GM23338 (cell line): ENCODE measurements around the gene PSEN2. TPM values are rescaled to one million over a fixed set of nuclear protein-coding genes. Genes with fewer than 3 reads are reported as not detected.

Source experiments
- ATAC-seq: fragments of 200-7000 bp; cut with Tn5 transposase; 3 replicates; pipeline ENCODE4 v1.9.1; 2020
- DNase-seq: peaks from one replicate; pipeline ENCODE4 v3.0.0-alpha.2; 2015; ENCODE audit warnings: low spot score
- H2AFZ ChIP-seq: fragments of 200-600 bp; sonication (generic); 2 replicates; pipeline ENCODE4 v1.8.0; 2016; ENCODE audit warnings: antibody characterized with exemption, mild to moderate bottlenecking, moderate library complexity
- H3F3A ChIP-seq: fragments of 200-600 bp; sonication (generic); replicated peaks from 2 replicates; pipeline ENCODE4 v1.8.0; 2017; ENCODE audit warnings: antibody characterized with exemption, mixed run types, low read depth
- H3K27ac ChIP-seq: fragments of 200-600 bp; sonication (generic); 2 replicates; pipeline ENCODE4 v1.6.1; 2016; ENCODE audit warnings: low read depth
- H3K27me3 ChIP-seq: fragments of 200-600 bp; sonication (generic); 2 replicates; pipeline ENCODE4 v1.8.0; 2016; ENCODE audit warnings: mild to moderate bottlenecking, mixed run types, moderate library complexity; ENCODE audit not compliant: insufficient read depth
- H3K36me3 ChIP-seq: fragments of 200-600 bp; sonication (generic); 2 replicates; pipeline ENCODE4 v1.8.0; 2016; ENCODE audit warnings: mild to moderate bottlenecking; ENCODE audit not compliant: insufficient read depth
- H3K4me1 ChIP-seq: fragments of 200-600 bp; sonication (generic); 2 replicates; pipeline ENCODE4 v1.8.0; 2016; ENCODE audit warnings: mild to moderate bottlenecking, moderate library complexity; ENCODE audit not compliant: insufficient read depth
- H3K4me2 ChIP-seq: fragments of 200-600 bp; sonication (generic); 2 replicates; pipeline ENCODE4 v1.7.1; 2017; ENCODE audit warnings: mixed run types
- H3K4me3 ChIP-seq: fragments of 200-600 bp; sonication (generic); 2 replicates; pipeline ENCODE4 v1.6.1; 2016; ENCODE audit warnings: mixed run types
- H3K79me2 ChIP-seq: fragments of 200-600 bp; sonication (generic); replicated peaks from 2 replicates; pipeline ENCODE4 v1.8.0; 2017; ENCODE audit warnings: mild to moderate bottlenecking; ENCODE audit not compliant: insufficient read depth
- H3K9me2 ChIP-seq: fragments of 200-600 bp; sonication (generic); 2 replicates; pipeline ENCODE4 v1.8.0; 2017; ENCODE audit not compliant: insufficient read depth
- H4K20me1 ChIP-seq: fragments of 200-600 bp; sonication (generic); replicated peaks from 2 replicates; pipeline ENCODE4 v1.8.0; 2017; ENCODE audit warnings: mild to moderate bottlenecking; ENCODE audit not compliant: insufficient read depth
- H3K27ac Mint-ChIP-seq: 2 replicates; pipeline ENCODE4 v1.8.0; 2020; ENCODE audit warnings: inconsistent platforms, mild to moderate bottlenecking, moderate library complexity, mixed read lengths
- H3K27me3 Mint-ChIP-seq: 3 replicates; pipeline ENCODE4 v1.8.0; 2022; ENCODE audit warnings: low read depth, mild to moderate bottlenecking, moderate library complexity, mixed read lengths, inconsistent platforms; ENCODE audit not compliant: insufficient read depth, poor library complexity
- H3K36me3 Mint-ChIP-seq: 3 replicates; pipeline ENCODE4 v1.8.0; 2021; ENCODE audit warnings: low read depth, mild to moderate bottlenecking, inconsistent platforms, moderate library complexity, mixed read lengths
- H3K4me1 Mint-ChIP-seq: 3 replicates; pipeline ENCODE4 v1.8.0; 2020; ENCODE audit warnings: mild to moderate bottlenecking, inconsistent platforms, mixed read lengths
- H3K4me3 Mint-ChIP-seq: 3 replicates; pipeline ENCODE4 v1.8.0; 2021; ENCODE audit warnings: moderate library complexity, mild to moderate bottlenecking, inconsistent platforms, mixed read lengths
- H3K9me3 Mint-ChIP-seq: 3 replicates; pipeline ENCODE4 v1.8.0; 2020; ENCODE audit warnings: moderate library complexity, mild to moderate bottlenecking, inconsistent platforms, mixed read lengths
- CREB1 ChIP-seq: fragments of 250-450 bp; sonication (Bioruptor Pico); IDR thresholded peaks from 2 replicates; pipeline ENCODE4 v1.5.0; 2020; ENCODE audit warnings: low read depth, mild to moderate bottlenecking, moderate library complexity
- EZH2 ChIP-seq: fragments of 200-600 bp; sonication (generic); IDR thresholded peaks from one replicate; pipeline ENCODE4 v1.8.0; 2017; ENCODE audit warnings: antibody characterized with exemption, mild to moderate bottlenecking, low read depth; ENCODE audit not compliant: unreplicated experiment
- EZH2phosphoT487 ChIP-seq: fragments of 200-600 bp; sonication (generic); IDR thresholded peaks from one replicate; pipeline ENCODE4 v1.8.1; 2018; ENCODE audit warnings: antibody characterized with exemption; ENCODE audit not compliant: unreplicated experiment
- JUNB ChIP-seq: IDR thresholded peaks from one replicate; pipeline ENCODE4 v1.6.1; 2016; ENCODE audit warnings: antibody characterized with exemption; ENCODE audit not compliant: unreplicated experiment
- NANOG ChIP-seq: IDR thresholded peaks from 2 replicates; pipeline ENCODE4 v1.6.1; 2016; ENCODE audit warnings: antibody characterized with exemption, borderline replicate concordance
- POLR2AphosphoS5 ChIP-seq: IDR thresholded peaks from 2 replicates; pipeline ENCODE4 v1.6.1; 2016; ENCODE audit warnings: antibody characterized with exemption, low read depth
- STAT1 ChIP-seq: IDR thresholded peaks from one replicate; pipeline ENCODE4 v1.6.1; 2016; ENCODE audit warnings: antibody characterized with exemption; ENCODE audit not compliant: unreplicated experiment
- ZNF114 ChIP-seq: fragments of 250-450 bp; sonication (Bioruptor Pico); IDR thresholded peaks from 2 replicates; pipeline ENCODE4 v1.5.0; 2020; ENCODE audit warnings: mild to moderate bottlenecking, moderate library complexity
- ZNF331 ChIP-seq: fragments of 250-450 bp; sonication (Bioruptor Pico); IDR thresholded peaks from 2 replicates; pipeline ENCODE4 v1.5.0; 2020; ENCODE audit warnings: low read depth, mild to moderate bottlenecking, moderate library complexity
- polyA plus RNA-seq: library from polyadenylated mRNA; unstranded; fragments of >200 nt; fragmentation: Nextera tagmentation; extraction: Ambion mirVana; gene quantifications from 2 replicates; pipeline ENCODE4 v1.2.1, GENCODE V29; 2016
- total RNA-seq: library from RNA; depleted of rRNA; stranded (reverse); fragments of >200 nt; shearing (Covaris generic); gene quantifications from 2 replicates; pipeline ENCODE4 v1.2.3, GENCODE V29; 2014
- TF ChIP-seq, protein P1 (sequence below): IDR thresholded peaks from 2 replicates; pipeline ENCODE4 v1.6.1; 2016; ENCODE audit warnings: antibody characterized with exemption
- TF ChIP-seq, protein P2 (sequence below), 2 experiments: fragments of 200-600 bp in 1 of 2; sonication (generic) in 1 of 2; conservative IDR thresholded peaks; 2 replicates each; pipeline versions ENCODE4 v1.5.1 to v1.6.1; 2016 to 2017; ENCODE audit warnings: antibody characterized with exemption in 2 of 2, low read depth in 2 of 2, mild to moderate bottlenecking in 2 of 2, moderate library complexity in 1 of 2
- TF ChIP-seq, protein P3 (sequence below): IDR thresholded peaks from one replicate; pipeline ENCODE4 v1.6.1; 2018; ENCODE audit warnings: antibody characterized with exemption; ENCODE audit not compliant: unreplicated experiment
- TF ChIP-seq, protein P4 (sequence below): fragments of 250-450 bp; sonication (Bioruptor Pico); IDR thresholded peaks from 2 replicates; pipeline ENCODE4 v1.5.0; 2020; ENCODE audit warnings: mild to moderate bottlenecking, moderate library complexity

PSEN2 gene
- total and polyA plus RNA-seq, 2 experiments from 2014 or later = 10.0 to 22.1 TPM

DNA sequence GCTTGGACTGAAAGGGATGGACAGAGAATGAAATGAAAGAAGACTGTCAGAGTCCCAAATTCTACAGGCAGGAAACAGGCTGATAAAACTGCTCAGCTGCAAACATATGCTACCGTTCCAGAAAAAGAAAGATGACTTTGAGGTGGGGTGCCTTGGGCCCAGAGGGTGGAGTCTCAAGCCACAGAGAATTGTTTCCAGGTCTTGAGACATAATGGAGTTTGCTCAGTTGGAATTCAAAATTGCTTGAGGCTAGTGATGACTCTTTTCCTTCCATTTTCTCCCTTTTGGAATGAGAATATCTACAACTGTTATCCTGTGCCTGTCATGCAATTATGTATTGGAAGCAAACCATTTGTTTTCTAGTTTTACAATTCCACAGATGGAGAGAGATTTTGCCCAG lies 23.6 kb upstream of the PSEN2 start:
- Mint-ChIP-seq H3K4me1 (peaks cover 20% of the 10 kb centered on the region), H3K4me3 (no peak overlapping the region), H3K27me3 (peaks cover 4% of the 10 kb centered on the region), H3K27ac (no peak overlapping the region), H3K36me3 (no peaks in the 10 kb centered on the region), H3K9me3 (no peaks in the 10 kb centered on the region; the same call in 2 of the 3 replicates)
- Histone ChIP-seq H2AFZ (no peak overlapping the region), H3K4me2 (no peak overlapping the region), H4K20me1 (no peaks in the 10 kb centered on the region), H3K27me3 (no peaks in the 10 kb centered on the region), H3F3A (no peaks in the 10 kb centered on the region), H3K36me3 (no peaks in the 10 kb centered on the region), H3K4me3 (no peak overlapping the region), H3K79me2 (no peaks in the 10 kb centered on the region), H3K27ac (no peak overlapping the region), H3K4me1 (peaks cover 22% of the 10 kb centered on the region), H3K9me2 (no peaks in the 10 kb centered on the region)
- ATAC-seq (no peak), DNase-seq (no peak)
- TF ChIP-seq EZH2phosphoT487 = no peak
- TF ChIP-seq, protein P1, sequence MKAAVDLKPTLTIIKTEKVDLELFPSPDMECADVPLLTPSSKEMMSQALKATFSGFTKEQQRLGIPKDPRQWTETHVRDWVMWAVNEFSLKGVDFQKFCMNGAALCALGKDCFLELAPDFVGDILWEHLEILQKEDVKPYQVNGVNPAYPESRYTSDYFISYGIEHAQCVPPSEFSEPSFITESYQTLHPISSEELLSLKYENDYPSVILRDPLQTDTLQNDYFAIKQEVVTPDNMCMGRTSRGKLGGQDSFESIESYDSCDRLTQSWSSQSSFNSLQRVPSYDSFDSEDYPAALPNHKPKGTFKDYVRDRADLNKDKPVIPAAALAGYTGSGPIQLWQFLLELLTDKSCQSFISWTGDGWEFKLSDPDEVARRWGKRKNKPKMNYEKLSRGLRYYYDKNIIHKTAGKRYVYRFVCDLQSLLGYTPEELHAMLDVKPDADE = no peak
- no peak for TF ChIP-seq ZNF331 (CRISPR knock-in tag)
- TF ChIP-seq STAT1 = no peak
- TF ChIP-seq EZH2 = no peak
- TF ChIP-seq, protein P2, sequence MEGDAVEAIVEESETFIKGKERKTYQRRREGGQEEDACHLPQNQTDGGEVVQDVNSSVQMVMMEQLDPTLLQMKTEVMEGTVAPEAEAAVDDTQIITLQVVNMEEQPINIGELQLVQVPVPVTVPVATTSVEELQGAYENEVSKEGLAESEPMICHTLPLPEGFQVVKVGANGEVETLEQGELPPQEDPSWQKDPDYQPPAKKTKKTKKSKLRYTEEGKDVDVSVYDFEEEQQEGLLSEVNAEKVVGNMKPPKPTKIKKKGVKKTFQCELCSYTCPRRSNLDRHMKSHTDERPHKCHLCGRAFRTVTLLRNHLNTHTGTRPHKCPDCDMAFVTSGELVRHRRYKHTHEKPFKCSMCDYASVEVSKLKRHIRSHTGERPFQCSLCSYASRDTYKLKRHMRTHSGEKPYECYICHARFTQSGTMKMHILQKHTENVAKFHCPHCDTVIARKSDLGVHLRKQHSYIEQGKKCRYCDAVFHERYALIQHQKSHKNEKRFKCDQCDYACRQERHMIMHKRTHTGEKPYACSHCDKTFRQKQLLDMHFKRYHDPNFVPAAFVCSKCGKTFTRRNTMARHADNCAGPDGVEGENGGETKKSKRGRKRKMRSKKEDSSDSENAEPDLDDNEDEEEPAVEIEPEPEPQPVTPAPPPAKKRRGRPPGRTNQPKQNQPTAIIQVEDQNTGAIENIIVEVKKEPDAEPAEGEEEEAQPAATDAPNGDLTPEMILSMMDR (conservative IDR thresholded peaks at IDR 0.05; ENCODE audit: low read depth in 2 of 2) = no peak
- TF ChIP-seq, protein P3, sequence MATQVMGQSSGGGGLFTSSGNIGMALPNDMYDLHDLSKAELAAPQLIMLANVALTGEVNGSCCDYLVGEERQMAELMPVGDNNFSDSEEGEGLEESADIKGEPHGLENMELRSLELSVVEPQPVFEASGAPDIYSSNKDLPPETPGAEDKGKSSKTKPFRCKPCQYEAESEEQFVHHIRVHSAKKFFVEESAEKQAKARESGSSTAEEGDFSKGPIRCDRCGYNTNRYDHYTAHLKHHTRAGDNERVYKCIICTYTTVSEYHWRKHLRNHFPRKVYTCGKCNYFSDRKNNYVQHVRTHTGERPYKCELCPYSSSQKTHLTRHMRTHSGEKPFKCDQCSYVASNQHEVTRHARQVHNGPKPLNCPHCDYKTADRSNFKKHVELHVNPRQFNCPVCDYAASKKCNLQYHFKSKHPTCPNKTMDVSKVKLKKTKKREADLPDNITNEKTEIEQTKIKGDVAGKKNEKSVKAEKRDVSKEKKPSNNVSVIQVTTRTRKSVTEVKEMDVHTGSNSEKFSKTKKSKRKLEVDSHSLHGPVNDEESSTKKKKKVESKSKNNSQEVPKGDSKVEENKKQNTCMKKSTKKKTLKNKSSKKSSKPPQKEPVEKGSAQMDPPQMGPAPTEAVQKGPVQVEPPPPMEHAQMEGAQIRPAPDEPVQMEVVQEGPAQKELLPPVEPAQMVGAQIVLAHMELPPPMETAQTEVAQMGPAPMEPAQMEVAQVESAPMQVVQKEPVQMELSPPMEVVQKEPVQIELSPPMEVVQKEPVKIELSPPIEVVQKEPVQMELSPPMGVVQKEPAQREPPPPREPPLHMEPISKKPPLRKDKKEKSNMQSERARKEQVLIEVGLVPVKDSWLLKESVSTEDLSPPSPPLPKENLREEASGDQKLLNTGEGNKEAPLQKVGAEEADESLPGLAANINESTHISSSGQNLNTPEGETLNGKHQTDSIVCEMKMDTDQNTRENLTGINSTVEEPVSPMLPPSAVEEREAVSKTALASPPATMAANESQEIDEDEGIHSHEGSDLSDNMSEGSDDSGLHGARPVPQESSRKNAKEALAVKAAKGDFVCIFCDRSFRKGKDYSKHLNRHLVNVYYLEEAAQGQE = no peak
- no peak for TF ChIP-seq POLR2AphosphoS5
- TF ChIP-seq NANOG = no peak
- no peak for TF ChIP-seq CREB1
- TF ChIP-seq, protein P4, sequence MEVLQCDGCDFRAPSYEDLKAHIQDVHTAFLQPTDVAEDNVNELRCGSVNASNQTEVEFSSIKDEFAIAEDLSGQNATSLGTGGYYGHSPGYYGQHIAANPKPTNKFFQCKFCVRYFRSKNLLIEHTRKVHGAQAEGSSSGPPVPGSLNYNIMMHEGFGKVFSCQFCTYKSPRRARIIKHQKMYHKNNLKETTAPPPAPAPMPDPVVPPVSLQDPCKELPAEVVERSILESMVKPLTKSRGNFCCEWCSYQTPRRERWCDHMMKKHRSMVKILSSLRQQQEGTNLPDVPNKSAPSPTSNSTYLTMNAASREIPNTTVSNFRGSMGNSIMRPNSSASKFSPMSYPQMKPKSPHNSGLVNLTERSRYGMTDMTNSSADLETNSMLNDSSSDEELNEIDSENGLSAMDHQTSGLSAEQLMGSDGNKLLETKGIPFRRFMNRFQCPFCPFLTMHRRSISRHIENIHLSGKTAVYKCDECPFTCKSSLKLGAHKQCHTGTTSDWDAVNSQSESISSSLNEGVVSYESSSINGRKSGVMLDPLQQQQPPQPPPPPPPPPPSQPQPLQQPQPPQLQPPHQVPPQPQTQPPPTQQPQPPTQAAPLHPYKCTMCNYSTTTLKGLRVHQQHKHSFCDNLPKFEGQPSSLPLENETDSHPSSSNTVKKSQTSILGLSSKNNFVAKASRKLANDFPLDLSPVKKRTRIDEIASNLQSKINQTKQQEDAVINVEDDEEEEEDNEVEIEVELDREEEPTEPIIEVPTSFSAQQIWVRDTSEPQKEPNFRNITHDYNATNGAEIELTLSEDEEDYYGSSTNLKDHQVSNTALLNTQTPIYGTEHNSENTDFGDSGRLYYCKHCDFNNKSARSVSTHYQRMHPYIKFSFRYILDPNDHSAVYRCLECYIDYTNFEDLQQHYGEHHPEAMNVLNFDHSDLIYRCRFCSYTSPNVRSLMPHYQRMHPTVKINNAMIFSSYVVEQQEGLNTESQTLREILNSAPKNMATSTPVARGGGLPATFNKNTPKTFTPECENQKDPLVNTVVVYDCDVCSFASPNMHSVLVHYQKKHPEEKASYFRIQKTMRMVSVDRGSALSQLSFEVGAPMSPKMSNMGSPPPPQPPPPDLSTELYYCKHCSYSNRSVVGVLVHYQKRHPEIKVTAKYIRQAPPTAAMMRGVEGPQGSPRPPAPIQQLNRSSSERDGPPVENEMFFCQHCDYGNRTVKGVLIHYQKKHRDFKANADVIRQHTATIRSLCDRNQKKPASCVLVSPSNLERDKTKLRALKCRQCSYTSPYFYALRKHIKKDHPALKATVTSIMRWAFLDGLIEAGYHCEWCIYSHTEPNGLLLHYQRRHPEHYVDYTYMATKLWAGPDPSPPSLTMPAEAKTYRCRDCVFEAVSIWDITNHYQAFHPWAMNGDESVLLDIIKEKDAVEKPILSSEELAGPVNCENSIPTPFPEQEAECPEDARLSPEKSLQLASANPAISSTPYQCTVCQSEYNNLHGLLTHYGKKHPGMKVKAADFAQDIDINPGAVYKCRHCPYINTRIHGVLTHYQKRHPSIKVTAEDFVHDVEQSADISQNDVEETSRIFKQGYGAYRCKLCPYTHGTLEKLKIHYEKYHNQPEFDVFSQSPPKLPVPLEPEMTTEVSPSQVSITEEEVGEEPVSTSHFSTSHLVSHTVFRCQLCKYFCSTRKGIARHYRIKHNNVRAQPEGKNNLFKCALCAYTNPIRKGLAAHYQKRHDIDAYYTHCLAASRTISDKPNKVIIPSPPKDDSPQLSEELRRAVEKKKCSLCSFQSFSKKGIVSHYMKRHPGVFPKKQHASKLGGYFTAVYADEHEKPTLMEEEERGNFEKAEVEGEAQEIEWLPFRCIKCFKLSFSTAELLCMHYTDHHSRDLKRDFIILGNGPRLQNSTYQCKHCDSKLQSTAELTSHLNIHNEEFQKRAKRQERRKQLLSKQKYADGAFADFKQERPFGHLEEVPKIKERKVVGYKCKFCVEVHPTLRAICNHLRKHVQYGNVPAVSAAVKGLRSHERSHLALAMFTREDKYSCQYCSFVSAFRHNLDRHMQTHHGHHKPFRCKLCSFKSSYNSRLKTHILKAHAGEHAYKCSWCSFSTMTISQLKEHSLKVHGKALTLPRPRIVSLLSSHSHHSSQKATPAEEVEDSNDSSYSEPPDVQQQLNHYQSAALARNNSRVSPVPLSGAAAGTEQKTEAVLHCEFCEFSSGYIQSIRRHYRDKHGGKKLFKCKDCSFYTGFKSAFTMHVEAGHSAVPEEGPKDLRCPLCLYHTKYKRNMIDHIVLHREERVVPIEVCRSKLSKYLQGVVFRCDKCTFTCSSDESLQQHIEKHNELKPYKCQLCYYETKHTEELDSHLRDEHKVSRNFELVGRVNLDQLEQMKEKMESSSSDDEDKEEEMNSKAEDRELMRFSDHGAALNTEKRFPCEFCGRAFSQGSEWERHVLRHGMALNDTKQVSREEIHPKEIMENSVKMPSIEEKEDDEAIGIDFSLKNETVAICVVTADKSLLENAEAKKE = no peak
- no peak for TF ChIP-seq ZNF114 (CRISPR knock-in tag)
- TF ChIP-seq JUNB = no peak
